ENCODE data around the gene MRAP.

The MRAP gene

GRCh38 chr21:32322676-32323075 lies 24.0 kb downstream of the MRAP start:
- DNase-seq (ENCODE audit: low read depth): no peak

- no peak for DNase-seq (ENCODE audit: low read depth)
These were observed 27.1 kb downstream of the MRAP start for GRCh38 chr21:32325706-32326105.

- DNase-seq (ENCODE audit: low read depth): no peak
These were observed 29.9 kb downstream of the MRAP start for GRCh38 chr21:32328595-32328994.

- no peak for DNase-seq (ENCODE audit: low read depth)
These were observed 30.7 kb downstream of the MRAP start for GRCh38 chr21:32329331-32329730.

GRCh38 chr21:32329776-32330175 lies 31.1 kb downstream of the MRAP start:
- DNase-seq (ENCODE audit: low read depth): no peak

- DNase-seq (ENCODE audit: low read depth): no peak
These were observed 32.2 kb downstream of the MRAP start for GRCh38 chr21:32330784-32331311.

- no peak for DNase-seq (ENCODE audit: low read depth)
These were observed 33.0 kb downstream of the MRAP start for GRCh38 chr21:32331444-32332305.

- DNase-seq (ENCODE audit: low read depth): no peak
These were observed 33.9 kb downstream of the MRAP start for GRCh38 chr21:32332463-32332951.

GRCh38 chr21:32333953-32334673 lies 35.5 kb downstream of the MRAP start:
- DNase-seq (ENCODE audit: low read depth): no peak

- no peak for DNase-seq (ENCODE audit: low read depth)
These were observed 36.4 kb downstream of the MRAP start for GRCh38 chr21:32334980-32335531.

- DNase-seq (ENCODE audit: low read depth): no peak
These were observed 37.2 kb downstream of the MRAP start for GRCh38 chr21:32335601-32336575.

GRCh38 chr21:32336711-32337110 lies 38.1 kb downstream of the MRAP start:
- DNase-seq (ENCODE audit: low read depth): no peak

- DNase-seq (ENCODE audit: low read depth): no peak
These were observed 38.6 kb downstream of the MRAP start for GRCh38 chr21:32337206-32337605.

GRCh38 chr21:32338209-32338921 lies 39.7 kb downstream of the MRAP start:
- DNase-seq (ENCODE audit: low read depth): no peak

GRCh38 chr21:32340863-32341848 lies 42.5 kb downstream of the MRAP start:
- no peak for DNase-seq (ENCODE audit: low read depth)

GRCh38 chr21:32346951-32347350 lies 48.3 kb downstream of the MRAP start:
- DNase-seq (ENCODE audit: low read depth): no peak

- DNase-seq (ENCODE audit: low read depth): no peak
These were observed 48.7 kb downstream of the MRAP start for GRCh38 chr21:32347351-32347750.

- no peak for DNase-seq (ENCODE audit: low read depth)
These were observed 49.3 kb downstream of the MRAP start for GRCh38 chr21:32347977-32348376.

GRCh38 chr21:32348604-32349332 lies 50.1 kb downstream of the MRAP start:
- no peak for DNase-seq (ENCODE audit: low read depth)
